Upper lobe of left lung (tissue), 6 donors: ENCODE results near the gene SH3GLB2. TPM values are rescaled to one million over a fixed set of nuclear protein-coding genes. Genes with fewer than 3 reads are reported as not detected.

Experiments
- ATAC-seq, 2 donors: fragments of 200-7000 bp; cut with Tn5 transposase; one replicate each; pipeline ENCODE4 v1.9.1; 2022; ENCODE audit warnings: mild to moderate bottlenecking in 2 of 2, moderate library complexity in 2 of 2; ENCODE audit not compliant: low FRiP score in 2 of 2
- DNase-seq, 2 donors: peaks; one replicate each; pipeline ENCODE4 v3.0.0-alpha.2; 2019 to 2020
- H3K27ac ChIP-seq, 4 donors: fragments of 200-600 bp; sonication (generic); one replicate each; pipeline ENCODE4 v1.5.1; 2016 to 2019
- H3K27me3 ChIP-seq, 4 donors: fragments of 200-600 bp; sonication (generic); one replicate each; pipeline ENCODE4 v1.5.1; 2017 to 2019
- H3K36me3 ChIP-seq, 4 donors: fragments of 200-600 bp; sonication (generic); one replicate each; pipeline ENCODE4 v1.5.1; 2016 to 2019
- H3K4me1 ChIP-seq, 4 donors: fragments of 200-600 bp; sonication (generic); one replicate each; pipeline ENCODE4 v1.5.1; 2018 to 2019
- H3K4me3 ChIP-seq, 4 donors: fragments of 200-600 bp; sonication (generic); one replicate each; pipeline ENCODE4 v1.5.1; 2017 to 2019; ENCODE audit warnings: mild to moderate bottlenecking in 2 of 4, moderate library complexity in 1 of 4
- H3K9me3 ChIP-seq, 4 donors: fragments of 200-600 bp; sonication (generic); one replicate each; pipeline ENCODE4 v1.5.1; 2018 to 2019
- CTCF ChIP-seq, 6 experiments: fragments of 450-650 bp in 4 of 6; fragments of 200-600 bp in 2 of 6; sonication (generic) in 2 of 6; IDR thresholded peaks; one replicate each; pipeline ENCODE4 v1.5.1; 2016 to 2019; ENCODE audit warnings: antibody characterized with exemption in 6 of 6
- EP300 ChIP-seq, 4 donors: sonication (generic); formaldehyde crosslinking; IDR thresholded peaks; one replicate each; pipeline ENCODE4 v1.5.1; 2017; ENCODE audit warnings: antibody characterized with exemption in 4 of 4, control low read depth in 2 of 4
- POLR2A ChIP-seq, 4 donors: fragments of 450-650 bp; IDR thresholded peaks; one replicate each; pipeline ENCODE4 v1.5.1; 2016 to 2017; ENCODE audit warnings: antibody characterized with exemption in 4 of 4, mild to moderate bottlenecking in 2 of 4
- POLR2AphosphoS5 ChIP-seq, 2 donors: sonication (generic); formaldehyde crosslinking; IDR thresholded peaks; one replicate each; pipeline ENCODE4 v1.5.1; 2017; ENCODE audit warnings: antibody characterized with exemption in 2 of 2
- WGBS, 2 donors: methylation state at CpG; one replicate each; pipeline ENCODE4 v1.1.5; 2017 to 2018; 5-methylcytosine and 5-hydroxymethylcytosine counted together
- total RNA-seq, 6 donors: library from RNA; depleted of rRNA in 4 of 6; stranded (reverse); fragments of >200 nt in 4 of 6; gene quantifications; one replicate each; pipeline versions ENCODE4 v1.1.0 to v1.2.1, GENCODE V29; 2016 to 2021
- donor health status: DM: no; HTN: no; CAD: no; lungs with moderate emphysema.
- donor health status: DM: no; HTN: yes; CAD: no; lungs with severe emphysema.

SH3GLB2 gene
- total RNA-seq, 6 donors from 2014 or later = 69.6 to 202 (median 94.1) TPM

- 93 to 95% methylated on average over 16 to 18 of the region's 19 CpGs for WGBS, 2 donors
- Histone ChIP-seq H3K9me3 (no peaks in the 10 kb centered on the region), H3K4me3 (no peak overlapping the region), H3K27ac (no peak overlapping the region), H3K36me3 (peaks cover 26 to 96% (median 64%) of the 10 kb centered on the region in 4 donors), H3K4me1 (peaks cover 0 to 9% (median 5%) of the 10 kb centered on the region in 4 donors), H3K27me3 (no peaks in the 10 kb centered on the region)
- ATAC-seq (no peak), DNase-seq (peak in 1 of 2 donors; percentile 79)
- TF ChIP-seq CTCF (IDR thresholded peaks at IDR 0.05) = no peak
- no peak for TF ChIP-seq POLR2AphosphoS5 (IDR thresholded peaks at IDR 0.05)
- no peak for TF ChIP-seq POLR2A (IDR thresholded peaks at IDR 0.05)
- no peak for TF ChIP-seq EP300 (IDR thresholded peaks at IDR 0.05)
These were observed 17.0 kb downstream of the SH3GLB2 start for GRCh38 chr9:129011170-129011569.

GRCh38 chr9:129010267-129010975 lies 17.7 kb downstream of the SH3GLB2 start:
- no peaks in the 10 kb centered on the region for H3K9me3 ChIP-seq
- ATAC-seq (no peak), DNase-seq (peak in 1 of 2 donors; percentile 46)
- peaks cover 26 to 97% (median 72%) of the 10 kb centered on the region in 4 donors for H3K36me3 ChIP-seq
- H3K27ac ChIP-seq = no peak overlapping the region
- TF ChIP-seq EP300 (IDR thresholded peaks at IDR 0.05) (no peak), POLR2AphosphoS5 (IDR thresholded peaks at IDR 0.05) (no peak), CTCF (IDR thresholded peaks at IDR 0.05) (no peak), POLR2A (IDR thresholded peaks at IDR 0.05) (no peak)
- H3K4me3 ChIP-seq = no peak overlapping the region
- H3K27me3 ChIP-seq = no peaks in the 10 kb centered on the region
- WGBS, 2 donors = 92 to 100% methylated on average over 1 to 8 of the region's 8 CpGs
- H3K4me1 ChIP-seq = peaks cover 0 to 9% (median 5%) of the 10 kb centered on the region in 4 donors

GRCh38 chr9:129009584-129010141 lies 18.5 kb downstream of the SH3GLB2 start:
- ATAC-seq (no peak), DNase-seq (peak in 1 of 2 donors; percentile 61)
- H3K4me3 ChIP-seq = no peak overlapping the region
- WGBS, 2 donors = 92 to 96% methylated on average over 15 to 16 of the region's 17 CpGs
- peaks cover 29 to 97% (median 77%) of the 10 kb centered on the region in 4 donors for H3K36me3 ChIP-seq
- H3K4me1 ChIP-seq = peaks cover 0 to 9% (median 5%) of the 10 kb centered on the region in 4 donors
- no peaks in the 10 kb centered on the region for H3K27me3 ChIP-seq
- H3K27ac ChIP-seq = no peak overlapping the region
- TF ChIP-seq POLR2A (IDR thresholded peaks at IDR 0.05) = no peak
- no peak for TF ChIP-seq CTCF (IDR thresholded peaks at IDR 0.05)
- no peak for TF ChIP-seq EP300 (IDR thresholded peaks at IDR 0.05)
- no peak for TF ChIP-seq POLR2AphosphoS5 (IDR thresholded peaks at IDR 0.05)
- no peaks in the 10 kb centered on the region for H3K9me3 ChIP-seq

- no peaks in the 10 kb centered on the region for H3K27me3 ChIP-seq
- peak in 1 of 2 donors; percentile 63 for DNase-seq
- H3K9me3 ChIP-seq = no peaks in the 10 kb centered on the region
- no peak overlapping the region for H3K27ac ChIP-seq
- H3K36me3 ChIP-seq = peaks cover 23 to 97% (median 73%) of the 10 kb centered on the region in 4 donors
- 84% methylated on average over 10 of the region's 13 CpGs; no CpG with 5 or more reads in 1 of the 2 donors for WGBS, 2 donors
- ATAC-seq = no peak
- H3K4me1 ChIP-seq = peaks cover 0 to 9% (median 5%) of the 10 kb centered on the region in 4 donors
- TF ChIP-seq POLR2AphosphoS5 (IDR thresholded peaks at IDR 0.05) (no peak), POLR2A (IDR thresholded peaks at IDR 0.05) (no peak), CTCF (IDR thresholded peaks at IDR 0.05) (no peak), EP300 (IDR thresholded peaks at IDR 0.05) (no peak)
- H3K4me3 ChIP-seq = no peak overlapping the region
These were observed 19.0 kb downstream of the SH3GLB2 start for GRCh38 chr9:129008986-129009583.
